Raji (cell line): ENCODE results near the gene COL26A1.

Experiments
- POLR2A ChIP-seq: IDR thresholded peaks from 2 replicates; pipeline ENCODE4 v1.6.1; 2011; ENCODE audit warnings: low read depth, low read length, control low read depth; ENCODE audit not compliant: insufficient read depth

COL26A1 gene

DNA sequence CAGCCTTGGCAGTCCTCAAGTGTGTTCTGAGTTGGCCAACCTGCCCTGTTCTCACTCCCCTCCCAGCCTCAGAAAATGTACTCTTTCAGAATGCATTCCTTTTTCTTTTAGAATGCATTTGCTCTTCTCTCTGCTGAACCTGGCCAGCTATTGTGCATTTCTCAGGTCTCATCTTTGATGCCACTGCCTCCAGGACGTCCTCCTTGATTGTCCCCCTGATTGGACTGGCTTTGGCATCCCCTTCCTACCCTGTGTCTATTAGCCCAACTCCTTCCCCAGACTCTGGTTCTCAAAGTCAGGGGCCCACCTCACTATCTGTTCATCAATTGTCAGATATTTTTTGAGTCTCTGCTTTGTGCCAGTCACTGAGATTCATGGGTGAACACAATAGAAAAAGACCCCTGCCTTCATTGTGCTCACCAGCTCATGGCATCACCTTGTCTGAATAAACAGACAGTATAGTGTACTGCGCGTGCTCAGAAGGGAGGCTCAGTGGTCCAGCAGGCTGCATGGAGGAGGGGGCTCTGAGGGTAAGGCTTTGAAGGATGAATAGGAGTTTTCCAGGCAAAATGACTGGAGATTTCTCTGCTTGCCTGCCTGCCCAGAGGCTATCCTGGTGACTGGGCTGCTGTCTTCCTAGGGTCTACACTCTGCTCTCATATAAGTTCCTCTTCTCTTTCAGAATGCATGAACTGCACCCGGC is 169.9 kb downstream of the COL26A1 start:
- TF ChIP-seq POLR2A, result no peak

GRCh38 chr7:101533103-101533465 is 170.4 kb downstream of the COL26A1 start:
- TF ChIP-seq POLR2A, result no peak

DNA sequence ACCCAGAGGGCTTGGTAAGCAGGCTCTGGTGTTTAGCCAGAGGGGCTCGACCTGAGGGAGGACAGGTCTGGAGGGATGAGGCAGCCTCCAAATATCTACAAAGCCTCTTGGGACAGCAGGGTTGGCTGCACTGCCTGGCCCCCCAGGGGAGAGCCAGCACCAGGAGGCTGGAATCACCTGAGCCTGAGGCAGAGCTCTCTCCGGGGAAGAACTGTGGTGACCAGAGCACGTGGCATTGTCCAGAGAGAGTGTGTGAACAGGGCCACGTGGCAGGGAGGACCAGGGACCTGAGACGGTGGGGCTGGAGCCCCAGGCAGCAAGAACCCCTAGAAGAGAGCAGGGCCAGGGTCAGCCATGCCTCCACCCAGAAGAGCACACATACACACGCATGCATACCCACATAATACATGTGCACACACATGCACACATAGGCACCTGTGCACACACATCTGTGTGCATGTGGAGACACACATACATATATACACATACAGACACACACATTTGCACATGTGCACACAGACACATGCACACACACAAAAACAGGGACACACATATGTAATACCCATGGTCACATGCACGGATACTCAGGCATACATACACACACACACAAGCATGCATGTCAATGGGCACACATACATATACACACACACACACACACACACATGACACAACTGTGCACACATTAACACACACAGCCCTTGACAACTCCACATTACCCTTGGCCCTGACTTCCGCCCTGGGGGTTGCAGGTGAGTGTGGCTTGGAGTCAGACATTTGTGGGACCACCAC is 171.5 kb downstream of the COL26A1 start:
- TF ChIP-seq POLR2A, result no peak

GRCh38 chr7:101534873-101535272 is 172.2 kb downstream of the COL26A1 start:
- no peak for TF ChIP-seq POLR2A

DNA sequence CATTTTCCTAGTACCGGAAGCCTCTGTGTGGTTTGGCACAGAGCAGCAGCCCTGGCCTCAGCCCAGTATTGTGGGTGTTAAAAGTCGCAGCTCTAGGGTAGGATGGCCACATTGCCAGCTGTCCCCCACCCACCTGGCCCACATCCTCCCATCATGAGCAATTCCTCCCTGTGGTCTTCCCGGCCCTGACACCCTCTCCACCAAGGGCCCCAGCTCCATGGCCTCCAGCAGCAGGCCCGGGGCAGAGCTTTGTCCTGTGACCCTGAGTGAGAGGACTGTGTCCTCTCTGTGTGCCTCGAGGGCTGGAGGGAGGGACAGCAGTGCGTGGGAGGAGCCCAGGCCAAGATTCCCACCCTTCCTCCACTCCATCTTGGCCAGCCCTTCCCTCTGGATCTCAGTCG is 172.7 kb downstream of the COL26A1 start:
- TF ChIP-seq POLR2A, result no peak

- TF ChIP-seq POLR2A, result no peak
These were observed 173.6 kb downstream of the COL26A1 start for GRCh38 chr7:101536232-101536631.

DNA sequence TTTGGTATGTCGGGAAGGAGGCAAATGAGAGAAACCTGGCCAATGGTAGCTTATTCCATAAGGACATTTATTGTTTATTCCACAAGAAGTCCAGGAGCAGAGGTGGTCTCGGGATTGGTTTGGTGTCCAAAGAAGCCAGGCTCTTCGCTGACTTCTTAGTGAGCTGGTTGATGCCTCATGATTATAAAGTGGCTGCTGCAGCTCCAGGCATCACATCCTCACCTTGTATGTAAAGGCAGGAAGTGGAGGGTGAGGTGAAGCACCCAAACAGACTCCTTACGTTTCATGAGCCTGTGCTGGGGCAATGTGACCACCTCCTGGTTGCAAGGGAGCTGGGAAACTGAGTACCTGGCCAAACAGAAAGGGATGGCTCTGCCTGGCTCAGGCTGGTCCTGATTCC is 174.0 kb downstream of the COL26A1 start:
- TF ChIP-seq POLR2A, result no peak

DNA sequence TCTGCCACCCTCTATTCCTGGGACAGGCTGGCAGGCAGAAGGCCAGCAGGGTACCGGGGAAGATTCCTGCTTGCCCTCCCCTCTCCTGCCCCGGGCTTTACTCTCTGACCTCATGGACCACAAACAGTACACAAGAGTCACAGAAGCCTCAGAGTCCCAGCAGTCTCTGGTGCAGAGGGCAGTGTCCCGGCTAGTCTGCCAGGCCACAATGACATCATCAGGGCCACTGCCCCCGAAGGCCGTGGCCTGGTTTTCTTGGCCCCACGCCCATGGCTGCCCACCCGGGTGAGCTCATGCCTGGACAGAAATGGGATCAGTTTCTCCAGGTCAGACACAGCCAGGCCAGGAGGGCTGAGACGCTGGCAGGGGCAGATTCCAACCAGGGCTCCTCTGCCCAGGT is 174.5 kb downstream of the COL26A1 start:
- TF ChIP-seq POLR2A, result no peak

GRCh38 chr7:101537935-101538595 is 175.4 kb downstream of the COL26A1 start:
- no peak for TF ChIP-seq POLR2A

DNA sequence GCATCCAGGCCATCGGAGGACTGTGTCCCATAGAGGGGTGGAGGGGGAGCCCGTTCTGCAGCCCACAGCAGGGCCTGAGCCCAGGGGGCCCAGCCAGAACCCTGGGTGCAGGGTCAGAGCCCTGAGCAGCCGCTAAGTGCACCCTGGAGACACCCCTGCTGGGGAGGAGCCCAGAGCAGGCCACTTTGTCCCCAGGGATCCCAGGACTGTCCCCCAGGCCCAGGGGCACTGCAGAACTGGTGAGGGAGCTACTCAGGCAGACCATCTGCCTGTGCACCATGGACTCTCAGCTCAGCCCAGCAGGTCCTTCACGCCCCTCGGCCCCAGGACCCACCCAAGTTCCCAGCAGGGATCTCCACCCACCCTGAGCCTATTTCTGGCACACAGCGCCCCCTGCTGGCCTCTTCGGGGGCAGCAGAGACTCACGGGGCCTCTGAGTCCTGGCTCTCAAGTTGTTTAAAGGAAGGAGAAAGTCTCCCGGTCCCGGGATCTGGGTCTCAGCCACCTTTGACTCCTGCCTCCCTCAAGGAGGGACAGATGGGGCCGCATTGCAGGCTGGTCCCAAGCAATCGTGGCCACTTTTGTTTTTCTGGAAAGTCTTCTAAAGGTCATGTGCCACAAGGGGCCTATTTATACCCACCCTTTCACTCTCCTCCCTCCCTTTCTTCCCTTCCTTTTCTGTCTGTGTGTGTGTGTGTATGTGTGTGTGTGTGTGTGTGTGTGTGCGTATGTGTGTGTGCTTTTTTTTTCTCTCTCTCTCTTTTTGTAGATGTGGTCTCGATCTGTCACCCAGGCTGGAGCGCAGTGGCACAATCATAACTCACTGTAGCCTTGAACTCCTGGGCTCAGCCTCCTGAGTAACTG is 176.2 kb downstream of the COL26A1 start:
- TF ChIP-seq POLR2A, result no peak

- TF ChIP-seq POLR2A, result no peak
These were observed 177.1 kb downstream of the COL26A1 start for GRCh38 chr7:101539784-101540183.

- no peak for TF ChIP-seq POLR2A
These were observed 180.0 kb downstream of the COL26A1 start for GRCh38 chr7:101542527-101543241.

GRCh38 chr7:101543242-101543766 is 180.6 kb downstream of the COL26A1 start:
- TF ChIP-seq POLR2A, result no peak

GRCh38 chr7:101543846-101544245 is 181.2 kb downstream of the COL26A1 start:
- no peak for TF ChIP-seq POLR2A
